Measurements from ENCODE around the gene CENPL.
"Not testable (repeated sequence)": the region's sequence is repeated elsewhere in the genome, so short reads cannot be mapped to it uniquely, and the experiment has no call there.

Gene CENPL

GRCh38 chr1:173857363-173857917, 32.8 kb upstream of the CENPL start:
- DNase-seq (ENCODE audit: low read depth): no peak

GRCh38 chr1:173856903-173857302, 32.2 kb upstream of the CENPL start:
- no peak for DNase-seq (ENCODE audit: low read depth)

GRCh38 chr1:173856014-173856413, 31.3 kb upstream of the CENPL start:
- DNase-seq (ENCODE audit: low read depth): no peak

- DNase-seq (ENCODE audit: low read depth): no peak
Measured at GRCh38 chr1:173853074-173853473, 28.4 kb upstream of the CENPL start.

- DNase-seq (ENCODE audit: low read depth): no peak
Measured at GRCh38 chr1:173852105-173852504, 27.4 kb upstream of the CENPL start.

GRCh38 chr1:173832748-173833147, 8.1 kb upstream of the CENPL start:
- DNase-seq (ENCODE audit: low read depth): no peak

GRCh38 chr1:173827611-173828010, 2.9 kb upstream of the CENPL start:
- no peak for DNase-seq (ENCODE audit: low read depth)

GRCh38 chr1:173823781-173824314, 835 bp downstream of the CENPL start:
- DNase-seq (ENCODE audit: low read depth): no peak

- no peak for DNase-seq (ENCODE audit: low read depth)
Measured at GRCh38 chr1:173821680-173822079, 3.0 kb downstream of the CENPL start.

- DNase-seq (ENCODE audit: low read depth): no peak
Measured at GRCh38 chr1:173818459-173818858, 6.2 kb downstream of the CENPL start.

- DNase-seq (ENCODE audit: low read depth): not testable (repeated sequence)
Measured at GRCh38 chr1:173813654-173814053, 11.0 kb downstream of the CENPL start.

- no peak for DNase-seq (ENCODE audit: low read depth)
Measured at GRCh38 chr1:173802961-173803360, 21.7 kb downstream of the CENPL start.

- not testable (repeated sequence) for DNase-seq (ENCODE audit: low read depth)
Measured at GRCh38 chr1:173799995-173800394, 24.7 kb downstream of the CENPL start.

GRCh38 chr1:173798078-173798477, 26.6 kb downstream of the CENPL start:
- no peak for DNase-seq (ENCODE audit: low read depth)

- no peak for DNase-seq (ENCODE audit: low read depth)
Measured at GRCh38 chr1:173789841-173790240, 34.8 kb downstream of the CENPL start.

GRCh38 chr1:173784997-173785396, 39.7 kb downstream of the CENPL start:
- DNase-seq (ENCODE audit: low read depth): no peak

GRCh38 chr1:173779936-173780335, 44.7 kb downstream of the CENPL start:
- no peak for DNase-seq (ENCODE audit: low read depth)

GRCh38 chr1:173775578-173776226, 49.0 kb downstream of the CENPL start:
- DNase-seq (ENCODE audit: low read depth): no peak

- no peak for DNase-seq (ENCODE audit: low read depth)
Measured at GRCh38 chr1:173771560-173771959, 53.1 kb downstream of the CENPL start.

GRCh38 chr1:173770330-173770729, 54.4 kb downstream of the CENPL start:
- not testable (repeated sequence) for DNase-seq (ENCODE audit: low read depth)

- no peak for DNase-seq (ENCODE audit: low read depth)
Measured at GRCh38 chr1:173768827-173769226, 55.9 kb downstream of the CENPL start.

GRCh38 chr1:173768206-173768605, 56.5 kb downstream of the CENPL start:
- DNase-seq (ENCODE audit: low read depth): no peak

- DNase-seq (ENCODE audit: low read depth): not testable (repeated sequence)
Measured at GRCh38 chr1:173764331-173764730, 60.4 kb downstream of the CENPL start.

GRCh38 chr1:173758980-173759379, 65.7 kb downstream of the CENPL start:
- DNase-seq (ENCODE audit: low read depth): no peak

All from stimulated activated CD4-positive, alpha-beta T cell treated with anti-CD3 and anti-CD28 coated beads, Interleukin-2, amount 100 ng/mL, for 4 hours (primary cell).